HG03432 (cell line): Measurements from ENCODE around the gene RAPGEF2.
"Not testable (repeated sequence)": the region's sequence is repeated elsewhere in the genome, so short reads cannot be mapped to it uniquely, and the experiment has no call there.

ENCODE experiments used
- ATAC-seq: cut with Tn5 transposase; IDR thresholded peaks from one replicate; pipeline ENCODE4 v1.9.1; 2021; ENCODE audit warnings: mild to moderate bottlenecking, moderate library complexity; ENCODE audit not compliant: unreplicated experiment

The RAPGEF2 gene

DNA sequence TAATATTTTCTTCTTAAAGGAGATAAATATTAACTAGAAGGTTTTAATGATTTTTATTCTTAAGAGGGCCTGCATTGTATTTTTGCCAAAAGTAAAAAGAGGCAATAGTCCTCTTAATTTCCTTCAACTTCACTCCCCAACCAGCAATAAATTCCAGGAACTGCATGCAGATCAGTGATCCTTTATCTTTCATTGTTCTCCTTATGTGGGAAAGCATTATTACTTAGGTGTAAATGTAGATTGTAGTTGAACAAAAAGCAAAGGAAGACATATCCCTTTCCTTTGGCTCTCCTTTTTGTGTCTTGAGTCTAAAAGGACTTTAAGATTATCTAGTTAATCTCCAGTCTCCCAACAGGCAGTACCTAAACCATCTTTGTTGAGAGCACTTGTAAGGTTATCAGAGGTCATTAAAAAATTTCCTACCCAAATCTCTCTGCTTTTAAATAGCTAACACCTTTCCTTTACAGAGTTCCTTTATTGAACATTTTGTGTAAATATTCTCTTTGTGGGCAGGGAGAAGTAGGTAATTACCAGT is 55.3 kb downstream of the RAPGEF2 start:
- ATAC-seq = no peak

DNA sequence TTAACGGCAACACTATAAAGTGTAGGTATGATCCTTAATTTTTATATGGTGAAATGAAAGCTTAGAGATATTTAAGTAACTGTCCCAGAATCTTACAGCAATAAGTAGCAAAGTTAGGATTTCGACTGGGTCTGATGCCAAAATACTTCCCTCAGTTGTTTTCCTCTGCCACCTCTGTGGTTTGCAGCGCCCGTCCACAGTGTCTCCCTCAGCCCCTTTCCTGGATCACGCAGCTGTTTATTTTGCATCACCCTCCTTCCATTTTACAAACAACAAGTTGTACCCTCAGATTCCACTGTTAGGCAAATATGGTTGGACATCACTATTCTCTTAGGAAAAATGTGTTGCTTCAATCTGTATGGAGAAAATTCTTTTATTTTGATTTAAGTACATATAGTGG is 56.1 kb downstream of the RAPGEF2 start:
- no peak for ATAC-seq

DNA sequence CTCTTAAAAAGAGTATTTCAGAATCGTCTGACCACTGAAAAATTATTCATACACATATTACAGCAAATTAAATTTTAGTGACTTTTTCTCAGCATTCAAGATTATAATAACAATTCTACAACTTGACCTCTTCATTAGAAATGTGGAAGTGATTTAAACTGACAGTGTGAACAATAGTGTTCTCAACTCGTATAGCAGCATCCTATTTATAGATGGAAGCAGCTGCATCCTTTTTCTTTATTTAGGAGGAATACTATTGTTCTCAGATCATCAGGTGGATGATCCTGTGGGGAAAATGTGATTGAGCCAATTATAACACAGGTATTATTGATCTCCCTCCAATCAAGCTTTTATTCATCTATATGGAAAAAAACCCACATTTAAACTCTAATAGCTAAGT is 56.7 kb downstream of the RAPGEF2 start:
- no peak for ATAC-seq

DNA sequence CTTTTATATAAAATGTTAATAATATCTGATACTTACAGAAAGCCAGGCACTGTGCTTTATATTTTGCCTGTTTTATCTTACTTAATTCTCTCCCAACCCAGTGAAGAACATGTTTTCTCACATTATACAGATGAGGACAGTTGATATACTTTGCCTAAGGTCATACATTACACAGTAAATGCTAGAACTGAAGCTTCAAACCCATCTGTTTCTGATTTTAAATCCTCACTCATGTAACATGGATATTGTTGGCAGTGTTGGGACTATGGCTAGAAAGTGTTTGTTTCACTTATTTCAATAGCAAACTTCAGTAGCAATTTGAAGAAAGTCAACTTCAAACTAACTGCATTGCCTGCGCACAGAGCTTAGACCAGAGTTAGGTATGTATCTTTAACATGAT is 57.4 kb downstream of the RAPGEF2 start:
- no peak for ATAC-seq

DNA sequence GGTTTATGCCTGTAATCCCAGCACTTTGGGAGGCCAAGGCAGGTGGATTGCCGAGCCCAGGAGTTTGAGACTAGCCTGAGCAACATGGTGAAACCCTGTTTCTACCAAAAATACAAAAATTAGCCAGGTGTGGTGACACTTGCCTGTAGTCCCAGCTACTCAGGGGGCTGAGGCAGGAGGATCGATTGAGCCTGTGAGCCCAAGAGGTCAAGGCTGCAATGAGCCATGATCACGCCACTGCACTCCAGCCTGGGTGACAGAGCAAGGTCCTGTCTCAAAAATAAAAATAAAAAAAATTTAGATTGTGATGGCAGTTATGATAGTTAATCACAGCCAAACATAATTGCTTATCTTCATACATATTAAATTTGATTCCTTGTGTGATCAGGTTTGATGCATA is 58.6 kb downstream of the RAPGEF2 start:
- ATAC-seq = not testable (repeated sequence)

DNA sequence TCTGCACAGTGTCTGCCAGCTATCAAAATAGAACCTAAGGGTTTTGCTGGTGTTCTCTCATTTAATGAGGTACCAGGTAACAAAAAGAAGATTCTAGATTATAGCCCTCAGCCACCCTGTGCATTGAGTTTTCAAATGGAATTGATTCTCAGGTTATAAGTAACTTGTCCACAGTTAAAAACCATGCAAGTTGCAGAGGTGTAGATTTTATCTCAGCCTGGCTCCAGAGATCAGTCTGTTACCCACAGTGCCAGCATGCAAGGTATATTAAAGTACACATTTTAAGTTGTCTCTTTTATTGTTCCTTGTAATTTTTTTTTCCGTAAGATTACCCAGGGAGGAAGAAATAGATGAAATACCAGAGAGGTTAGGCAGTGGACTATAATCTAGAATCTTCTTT is 59.7 kb downstream of the RAPGEF2 start:
- ATAC-seq = no peak

DNA sequence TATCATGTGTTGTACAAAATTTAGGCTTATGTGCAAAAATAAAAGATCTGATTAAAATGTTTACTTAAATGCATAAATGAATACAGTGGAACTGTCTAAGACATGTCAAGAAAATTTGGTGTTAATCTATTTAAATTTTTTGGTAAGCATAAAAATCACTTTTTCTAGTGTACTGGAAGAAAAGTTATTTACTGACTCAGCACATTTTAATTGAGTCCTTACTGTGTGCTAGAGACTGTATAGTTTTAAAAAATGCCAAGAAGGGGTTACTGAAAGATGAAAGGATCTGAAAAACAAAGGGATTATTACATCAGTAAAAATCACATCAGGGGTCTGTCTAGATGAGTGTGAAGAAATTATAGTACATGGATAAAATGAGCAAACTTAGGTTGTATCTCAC is 60.6 kb downstream of the RAPGEF2 start:
- no peak for ATAC-seq

DNA sequence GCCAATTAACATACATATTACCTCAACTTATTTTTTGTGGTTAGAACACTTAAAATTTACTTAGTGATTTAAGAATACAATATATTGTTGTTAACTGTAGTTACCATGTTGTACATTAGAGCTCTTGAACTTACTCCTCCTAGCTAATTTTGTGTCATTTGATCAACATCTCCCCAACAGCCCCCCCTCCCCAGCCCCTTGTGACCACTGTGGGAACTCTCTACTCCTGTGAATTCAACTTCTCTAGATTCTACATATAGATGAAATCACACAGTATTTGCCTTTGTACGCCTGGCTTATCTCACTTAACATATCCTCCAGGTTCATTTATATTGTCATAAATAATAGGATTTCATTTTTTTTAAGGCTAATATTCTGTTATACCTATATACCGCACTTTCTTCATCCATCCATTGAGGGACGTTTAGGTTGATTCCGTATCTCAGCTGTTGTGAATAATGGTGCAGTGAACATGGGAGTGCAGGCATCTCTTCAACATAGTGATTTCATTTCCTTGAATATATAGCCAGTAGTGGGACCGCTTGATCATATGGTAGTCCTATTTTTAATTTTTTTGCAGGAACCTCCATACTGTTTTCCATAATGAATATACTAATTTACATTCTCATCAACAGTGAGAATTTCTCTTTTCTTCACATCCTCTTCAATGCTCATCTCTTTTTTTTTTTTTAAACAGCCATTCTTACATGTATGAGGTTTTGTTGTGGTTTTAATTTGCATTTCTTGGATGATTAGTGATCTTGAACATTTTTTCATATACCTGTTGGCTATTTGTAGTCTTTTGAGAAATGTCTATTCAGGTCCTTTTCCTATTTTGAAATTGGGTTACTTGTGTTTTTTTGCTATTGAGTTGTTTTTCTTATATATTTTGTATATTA is 66.8 kb downstream of the RAPGEF2 start:
- ATAC-seq = peak; percentile 75

DNA sequence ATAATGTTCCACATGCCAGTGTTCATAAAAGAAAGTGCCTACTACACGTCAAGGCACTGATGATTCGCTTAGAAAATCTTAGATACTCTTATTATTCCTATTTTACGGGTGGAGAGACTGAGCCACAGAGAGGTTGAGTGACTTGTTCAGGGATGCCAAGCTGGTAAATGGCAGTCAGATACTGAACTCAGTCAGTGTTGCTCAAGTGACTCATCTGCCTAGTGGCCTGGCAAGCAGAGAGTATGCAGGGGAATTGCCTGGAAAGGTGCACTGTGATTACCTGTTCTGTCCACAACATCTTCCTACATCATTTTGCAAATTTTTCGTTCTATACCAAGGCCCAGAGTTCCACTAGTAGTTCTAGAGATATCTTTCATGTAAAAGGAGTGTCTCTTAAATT is 68.4 kb downstream of the RAPGEF2 start:
- peak; percentile 26 for ATAC-seq

DNA sequence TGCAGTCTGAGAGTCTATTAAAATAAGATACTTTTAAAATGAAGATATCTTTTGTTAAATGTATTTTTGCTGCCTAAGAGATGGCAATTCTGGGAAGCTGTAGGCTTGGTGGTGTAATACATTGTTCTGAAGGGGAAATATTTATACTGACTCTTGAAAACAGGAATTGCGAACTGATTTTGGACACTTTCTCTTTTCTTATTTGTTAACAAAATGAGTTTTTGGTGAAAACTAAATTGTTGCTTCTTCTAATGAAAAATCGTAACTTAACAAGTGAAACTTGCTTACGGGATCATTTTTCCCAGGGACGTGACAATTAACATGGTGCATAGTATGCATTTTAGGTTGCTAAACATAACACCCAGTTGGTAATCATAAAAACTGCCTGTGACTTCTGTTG is 71.0 kb downstream of the RAPGEF2 start:
- no peak for ATAC-seq

DNA sequence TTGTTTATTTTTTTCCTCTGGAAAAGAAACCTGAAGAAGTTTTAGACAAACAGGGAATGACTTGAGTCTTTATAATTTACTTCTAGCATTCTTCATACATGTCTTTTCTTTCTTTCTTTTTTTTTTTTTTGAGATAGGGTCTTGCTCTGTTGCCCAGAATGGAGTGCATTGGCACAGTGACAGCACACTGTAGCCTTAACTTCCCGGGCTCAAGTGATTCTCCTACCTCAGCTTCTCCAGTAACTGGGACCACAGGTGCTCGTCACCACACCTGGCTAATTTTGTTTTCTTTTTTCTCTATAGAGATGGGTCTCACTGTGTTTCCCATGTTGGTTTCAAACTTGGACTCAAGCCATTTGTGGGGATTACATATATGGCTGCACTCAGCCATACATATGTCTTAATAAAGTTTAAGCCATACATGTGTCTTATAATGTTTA is 71.8 kb downstream of the RAPGEF2 start:
- ATAC-seq = no peak

DNA sequence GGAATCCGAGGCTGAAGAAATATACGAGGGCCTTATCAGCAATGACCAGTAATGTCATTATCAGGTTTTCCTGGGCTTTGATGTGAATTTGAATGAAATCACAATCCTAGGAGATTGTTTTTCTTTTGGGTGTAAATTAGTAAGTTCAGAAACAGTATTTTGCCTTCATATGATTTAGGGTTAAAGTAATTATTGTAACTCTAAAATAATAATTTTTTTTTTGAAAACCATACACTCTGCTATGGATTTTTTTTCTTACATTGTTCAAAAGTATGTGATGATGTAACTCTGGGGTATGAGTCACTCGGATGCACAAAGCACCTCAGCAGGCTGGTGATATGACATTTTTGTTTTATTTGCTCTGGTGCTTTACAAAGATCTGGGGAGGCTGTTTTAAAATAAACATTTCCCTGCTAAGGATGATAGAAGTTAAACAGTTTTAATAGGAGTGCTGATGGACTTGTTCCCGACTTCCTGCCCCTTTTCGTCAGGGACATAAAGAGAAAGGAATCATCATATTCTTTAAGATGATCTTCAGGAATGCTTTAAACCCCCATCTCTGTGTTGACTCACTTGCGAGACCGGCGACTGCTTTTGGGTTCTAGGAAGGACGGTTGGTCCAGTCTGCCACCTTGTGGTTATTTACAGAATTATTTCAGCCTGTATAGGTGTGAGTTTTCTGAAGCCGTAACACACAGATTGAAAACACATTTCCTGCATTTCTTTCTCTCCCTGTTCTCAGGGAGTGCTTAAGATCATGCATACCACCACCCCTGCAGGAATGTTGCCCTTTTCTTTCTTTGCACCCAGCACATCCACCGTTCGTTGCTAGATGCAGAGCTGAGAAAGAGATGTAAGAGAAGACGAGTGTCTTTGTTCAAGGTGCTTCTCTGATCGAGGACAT is 72.5 kb downstream of the RAPGEF2 start:
- peak; percentile 60 for ATAC-seq

DNA sequence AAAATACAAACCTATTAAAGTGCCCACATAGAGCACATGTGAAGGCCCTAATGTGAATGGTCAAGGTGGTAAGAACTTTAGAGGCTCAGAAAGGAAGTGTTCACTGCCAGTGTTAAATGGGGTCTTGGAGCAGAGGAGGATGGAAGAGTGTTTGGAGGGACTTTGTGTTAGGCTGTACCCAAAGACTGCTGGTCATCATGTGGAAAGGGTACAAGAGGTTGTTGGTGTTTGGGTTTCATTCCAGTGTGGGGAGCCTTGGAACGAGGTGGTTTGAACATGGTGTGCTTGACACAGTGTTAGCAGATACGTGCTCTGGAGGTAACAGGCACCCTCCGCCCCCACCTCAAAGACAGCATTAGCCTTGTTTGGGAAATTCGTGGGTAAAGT is 73.1 kb downstream of the RAPGEF2 start:
- no peak for ATAC-seq

DNA sequence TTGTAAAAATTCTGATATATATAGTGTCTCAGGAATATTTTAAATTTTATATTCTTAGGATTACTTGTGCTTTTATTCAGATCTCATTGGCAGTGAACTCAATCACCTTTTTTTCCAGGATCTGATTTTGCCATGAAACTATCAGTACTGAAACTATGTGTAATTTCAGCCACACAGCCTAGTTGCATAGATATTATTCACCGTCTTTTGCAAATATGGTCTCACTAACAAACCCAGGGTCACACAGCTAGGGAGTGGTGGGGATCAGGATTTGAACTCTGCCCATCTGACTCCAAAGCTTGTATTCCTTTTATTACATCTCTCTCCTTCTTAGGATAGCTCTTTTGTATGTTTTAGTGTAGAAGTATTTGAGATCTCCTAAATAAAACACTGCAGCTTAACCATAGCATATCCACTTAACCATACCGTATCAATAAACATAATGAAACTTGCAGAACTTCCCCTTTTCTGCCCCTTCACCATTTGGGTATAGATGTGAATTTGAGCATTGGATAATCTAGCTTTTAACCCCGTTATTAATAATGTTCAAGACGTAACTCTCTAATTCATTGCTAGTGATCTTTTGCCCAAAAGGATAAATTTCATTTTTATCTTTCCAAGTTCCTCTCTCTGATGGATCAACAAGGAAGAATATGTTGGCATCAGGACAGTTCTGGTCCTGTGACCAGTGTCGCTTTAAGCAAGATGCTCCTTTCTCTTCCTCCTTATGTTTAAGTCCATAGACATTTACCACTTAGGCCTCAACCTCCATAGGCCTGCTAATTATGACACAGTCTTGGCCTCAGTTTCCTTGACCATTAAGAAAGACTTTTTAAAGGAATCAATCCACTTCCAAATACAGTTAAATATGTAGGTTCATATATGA is 74.6 kb downstream of the RAPGEF2 start:
- peak; percentile 50 for ATAC-seq

DNA sequence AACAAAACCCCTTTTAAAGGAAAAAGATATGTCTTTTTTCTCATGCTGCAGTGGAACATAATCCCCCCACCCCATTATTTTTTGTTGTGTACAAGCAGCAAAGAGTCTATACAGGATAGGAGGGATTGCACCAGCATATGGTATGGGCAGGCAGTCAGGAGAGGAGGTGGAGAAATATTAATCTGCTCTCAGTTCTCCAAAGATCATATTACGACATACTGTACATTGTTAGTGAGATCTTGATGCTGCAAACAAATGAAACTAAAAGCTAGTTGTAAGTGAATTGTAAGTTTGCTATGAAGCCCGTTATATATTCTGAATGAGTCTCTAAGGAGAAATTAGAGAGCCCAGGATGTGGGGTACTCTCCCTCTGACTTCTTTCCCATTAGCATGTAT is 75.3 kb downstream of the RAPGEF2 start:
- ATAC-seq = no peak

DNA sequence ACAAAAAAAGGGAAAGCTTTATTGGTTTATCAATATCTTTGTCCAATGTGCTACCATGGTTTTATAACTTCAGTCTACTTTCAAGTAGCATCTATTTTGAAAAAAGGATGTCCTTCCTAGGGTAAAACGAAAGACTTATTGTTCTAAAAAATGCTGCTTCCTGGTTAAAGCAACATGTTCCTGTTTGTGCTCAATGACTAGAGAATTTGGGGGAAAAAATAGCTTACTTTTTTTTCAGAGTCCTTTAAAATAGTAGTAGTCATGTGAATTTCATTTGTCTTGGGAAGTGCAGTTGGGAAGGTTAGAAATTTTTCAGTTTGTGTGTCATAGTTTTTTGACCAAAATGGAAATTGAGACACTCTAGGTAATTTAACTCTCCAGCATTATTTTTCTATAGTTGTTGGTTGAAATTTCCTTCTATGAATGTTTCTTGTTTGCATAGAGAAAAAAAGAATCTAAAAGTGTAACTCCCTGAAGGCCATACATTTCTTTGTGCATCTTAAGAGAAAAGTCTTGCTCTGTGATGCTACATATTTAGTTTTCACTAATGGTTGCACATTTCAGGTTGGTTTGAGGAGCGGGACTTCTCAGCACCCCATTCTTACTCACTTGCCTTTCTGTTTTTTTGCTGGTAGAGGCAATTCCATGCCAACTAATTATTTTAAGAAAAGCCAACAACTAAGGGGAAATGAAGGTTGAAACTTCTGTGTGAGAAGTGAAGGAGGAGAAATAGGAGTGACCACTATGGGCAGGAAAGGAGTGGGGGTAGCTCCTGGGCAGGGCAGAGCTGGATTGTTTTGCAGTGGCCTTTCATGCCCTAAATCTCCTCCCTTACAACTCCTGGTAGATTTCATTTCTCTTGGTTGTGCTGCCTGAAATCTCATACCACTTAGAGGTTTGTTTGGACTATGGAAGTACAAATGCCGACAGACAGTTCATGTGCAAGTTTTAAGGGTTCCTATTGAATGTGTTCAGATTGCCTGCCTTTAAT is 76.4 kb downstream of the RAPGEF2 start:
- no peak for ATAC-seq

DNA sequence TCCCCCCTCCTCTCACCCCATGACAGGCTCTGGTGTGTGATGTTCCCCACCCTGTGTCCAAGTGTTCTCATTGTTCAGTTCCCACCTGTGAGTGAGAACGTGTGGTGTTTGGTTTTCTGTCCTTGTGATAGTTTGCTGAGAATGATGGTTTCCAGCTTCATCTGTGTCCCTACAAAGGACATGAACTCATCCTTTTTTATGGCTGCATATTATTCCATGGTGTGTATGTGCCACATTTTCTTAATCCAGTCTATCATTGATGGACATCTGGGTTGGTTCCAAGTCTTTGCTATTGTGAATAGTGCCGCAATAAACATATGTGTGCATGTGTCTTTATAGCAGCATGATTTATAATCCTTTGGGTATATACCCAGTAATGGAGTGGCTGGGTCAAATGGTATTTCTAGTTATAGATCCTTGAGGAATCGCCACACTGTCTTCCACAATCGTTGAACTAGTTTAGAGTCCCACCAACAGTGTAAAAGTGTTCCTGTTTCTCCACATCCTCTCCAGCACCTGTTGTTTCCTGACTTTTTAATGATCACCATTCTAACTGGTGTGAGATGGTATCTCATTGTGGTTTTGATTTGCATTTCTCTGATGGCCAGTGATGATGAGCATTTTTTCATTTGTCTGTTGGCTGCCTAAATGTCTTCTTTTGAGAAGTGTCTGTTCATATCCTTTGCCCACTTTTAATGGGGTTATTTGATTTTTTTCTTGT is 81.2 kb downstream of the RAPGEF2 start:
- not testable (repeated sequence) for ATAC-seq

DNA sequence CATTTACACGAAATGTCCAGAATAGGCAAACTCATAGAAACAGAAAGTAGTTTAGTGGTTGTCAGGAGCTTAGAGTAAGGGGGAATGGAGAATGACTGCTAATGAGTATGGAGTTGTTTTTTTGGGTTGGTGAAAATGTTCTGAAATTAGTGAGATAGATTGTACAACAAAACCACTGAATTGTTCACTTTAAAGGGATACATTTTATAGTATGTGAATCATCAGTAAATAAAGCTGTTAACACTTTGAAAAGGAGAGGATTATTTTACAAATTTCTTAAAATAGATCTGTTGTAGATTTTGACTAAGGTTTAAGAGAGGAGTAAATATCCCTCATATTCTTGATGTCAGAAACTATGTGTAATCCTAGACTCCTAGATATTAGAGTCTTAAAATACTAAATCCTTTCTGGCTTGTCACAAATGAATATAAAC is 82.7 kb downstream of the RAPGEF2 start:
- ATAC-seq = peak; percentile 77

DNA sequence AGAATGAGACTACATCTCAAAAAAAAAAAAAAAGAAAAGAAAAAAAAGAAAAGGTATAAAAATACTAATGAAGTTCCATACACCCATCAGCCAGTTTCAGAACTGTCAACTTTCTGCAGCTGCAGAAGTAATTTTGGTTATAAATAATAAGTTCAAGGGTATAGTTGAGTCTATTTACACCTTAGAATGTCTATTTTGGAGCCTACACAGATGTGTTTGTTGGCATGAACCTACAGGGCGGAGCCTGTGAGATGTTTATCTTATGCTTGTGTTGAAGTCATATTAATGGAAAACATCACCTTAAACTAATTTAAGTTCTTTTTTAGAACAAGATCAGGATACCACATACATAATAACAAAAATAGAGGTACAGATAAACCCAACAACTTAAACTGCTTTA is 85.8 kb downstream of the RAPGEF2 start:
- no peak for ATAC-seq
